Fibroblast of lung (primary cell): ENCODE results near the gene ATRNL1. TPM values are rescaled to one million over a fixed set of nuclear protein-coding genes. Genes with fewer than 3 reads are reported as not detected.
"Not testable (repeated sequence)": the region's sequence is repeated elsewhere in the genome, so short reads cannot be mapped to it uniquely, and the experiment has no call there.

Source experiments
- DNase-seq, 2 donors: peaks; one replicate each; pipeline versions ENCODE4 v3.0.0 to v3.0.0-alpha.2; 2010; ENCODE audit warnings: low read depth in 2 of 2
- H2AFZ ChIP-seq: 2 replicates; pipeline ENCODE4 v1.5.1; 2012; ENCODE audit warnings: low read length, control low read depth, inconsistent platforms
- H3K27ac ChIP-seq: 2 replicates; pipeline ENCODE4 v1.5.1; 2011; ENCODE audit warnings: low read length, control low read depth; ENCODE audit not compliant: insufficient read depth
- H3K27me3 ChIP-seq: 2 replicates; pipeline ENCODE4 v1.5.1; 2011; ENCODE audit warnings: mild to moderate bottlenecking, low read length; ENCODE audit not compliant: control insufficient read depth, insufficient read depth
- H3K36me3 ChIP-seq: 2 replicates; pipeline ENCODE4 v1.5.1; 2011; ENCODE audit warnings: low read length; ENCODE audit not compliant: control insufficient read depth, insufficient read depth
- H3K4me1 ChIP-seq: 2 replicates; pipeline ENCODE4 v1.5.1; 2011; ENCODE audit warnings: low read length; ENCODE audit not compliant: control insufficient read depth, insufficient read depth; ENCODE audit errors: extremely low read depth
- H3K4me2 ChIP-seq: 2 replicates; pipeline ENCODE4 v1.5.1; 2011; ENCODE audit warnings: low read length, control low read depth; ENCODE audit not compliant: insufficient read depth; ENCODE audit errors: extremely low read depth
- H3K4me3 ChIP-seq, 4 experiments: fragments of 200-600 bp in 1 of 4; sonication (generic) in 1 of 4; replicated peaks in 1 of 4; 2 replicates each; pipeline ENCODE4 v1.5.1; 2011 to 2016; ENCODE audit warnings: low read length in 4 of 4, low read depth in 3 of 4, mild to moderate bottlenecking in 3 of 4, control low read depth in 2 of 4, inconsistent platforms in 1 of 4, mixed read lengths in 1 of 4; ENCODE audit not compliant: insufficient read depth in 1 of 4; ENCODE audit errors: control extremely low read depth in 1 of 4
- H3K79me2 ChIP-seq: 2 replicates; pipeline ENCODE4 v1.5.1; 2012; ENCODE audit warnings: mild to moderate bottlenecking, low read length, inconsistent platforms; ENCODE audit not compliant: control insufficient read depth, insufficient read depth
- H3K9ac ChIP-seq: 2 replicates; pipeline ENCODE4 v1.5.1; 2011; ENCODE audit warnings: mild to moderate bottlenecking, low read length, control low read depth; ENCODE audit not compliant: insufficient read depth
- H3K9me3 ChIP-seq: 2 replicates; pipeline ENCODE4 v1.5.1; 2012; ENCODE audit warnings: low read depth, low read length; ENCODE audit not compliant: control insufficient read depth, insufficient read depth
- H4K20me1 ChIP-seq: 2 replicates; pipeline ENCODE4 v1.5.1; 2011; ENCODE audit warnings: low read length; ENCODE audit not compliant: control insufficient read depth, insufficient read depth; ENCODE audit errors: extremely low read depth
- CTCF ChIP-seq, 2 donors: IDR thresholded peaks in 1 of 2; conservative IDR thresholded peaks in 1 of 2; 1 replicate in 1 of 2; 2 replicates in 1 of 2; pipeline ENCODE4 v1.5.1; 2011 to 2012; ENCODE audit warnings: low read length in 2 of 2, control low read depth in 1 of 2, inconsistent platforms in 1 of 2, low read depth in 1 of 2, mild to moderate bottlenecking in 1 of 2
- EZH2 ChIP-seq: IDR thresholded peaks from 2 replicates; pipeline ENCODE4 v1.5.1; 2012; ENCODE audit warnings: low read length, control low read depth, mild to moderate bottlenecking; ENCODE audit errors: missing control alignments
- polyA plus RNA-seq, 2 donors: library from polyadenylated mRNA; depleted of rRNA in 1 of 2; stranded (reverse) in 1 of 2; unstranded in 1 of 2; fragments of >200 nt; gene quantifications; 2 replicates each; pipeline ENCODE4 v1.2.1, GENCODE V29; 2011 to 2012; ENCODE audit warnings: missing spikeins in 1 of 2
- total RNA-seq: library from RNA; depleted of rRNA; stranded (reverse); fragments of >200 nt; gene quantifications from 2 replicates; pipeline ENCODE4 v1.2.1, GENCODE V29; 2014

ATRNL1 gene
- total and polyA plus RNA-seq, 2 donors (not counting 1 experiment from before 2014, with no cell fraction given) = 0.33 TPM

GRCh38 chr10:115747811-115748210 lies 654.6 kb downstream of the ATRNL1 start:
- Histone ChIP-seq H3K27me3 (no peaks in the 10 kb centered on the region), H3K9ac (no peak overlapping the region), H3K4me2 (no peak overlapping the region), H3K27ac (no peak overlapping the region), H3K79me2 (no peaks in the 10 kb centered on the region), H3K36me3 (no peaks in the 10 kb centered on the region), H3K9me3 (no peaks in the 10 kb centered on the region), H3K4me1 (no peaks in the 10 kb centered on the region), H3K4me3 (no peak overlapping the region), H4K20me1 (no peaks in the 10 kb centered on the region), H2AFZ (no peak overlapping the region)
- DNase-seq = no peak
- TF ChIP-seq EZH2 (no peak), CTCF (conservative IDR thresholded peaks at IDR 0.05 in 1 of 2, IDR thresholded peaks at IDR 0.05 in 1 of 2; ENCODE audit: low read depth in 1 of 2, low read length in 2 of 2) (no peak)

- not testable (repeated sequence) for H3K9ac ChIP-seq, H2AFZ ChIP-seq
Measured at GRCh38 chr10:115758488-115758887, 665.3 kb downstream of the ATRNL1 start.

GRCh38 chr10:115760131-115760530 lies 667.0 kb downstream of the ATRNL1 start:
- Histone ChIP-seq H3K27ac (no peak overlapping the region), H3K4me2 (no peak overlapping the region), H3K4me1 (no peaks in the 10 kb centered on the region), H3K36me3 (no peaks in the 10 kb centered on the region), H3K4me3 (no peak overlapping the region), H3K27me3 (no peaks in the 10 kb centered on the region), H2AFZ (no peak overlapping the region), H3K9me3 (no peaks in the 10 kb centered on the region), H3K79me2 (no peaks in the 10 kb centered on the region), H4K20me1 (no peaks in the 10 kb centered on the region), H3K9ac (no peak overlapping the region)
- DNase-seq = no peak
- TF ChIP-seq EZH2 (no peak), CTCF (conservative IDR thresholded peaks at IDR 0.05 in 1 of 2, IDR thresholded peaks at IDR 0.05 in 1 of 2; ENCODE audit: low read depth in 1 of 2, low read length in 2 of 2) (no peak)

More at GRCh38 chr10:115758488-115758887, 665.3 kb downstream of the ATRNL1 start:
- H3K79me2 ChIP-seq, H3K4me1 ChIP-seq, H3K27me3 ChIP-seq, H3K27ac ChIP-seq, H3K4me3 ChIP-seq, H3K4me2 ChIP-seq, H3K36me3 ChIP-seq, DNase-seq, H3K9me3 ChIP-seq, H4K20me1 ChIP-seq: not testable (repeated sequence)
